GM21528 (cell line): ENCODE data around the gene DIP2C.
"Not testable (repeated sequence)": the region's sequence is repeated elsewhere in the genome, so short reads cannot be mapped to it uniquely, and the experiment has no call there.

Experiments used
- ATAC-seq: cut with Tn5 transposase; IDR thresholded peaks from one replicate; pipeline ENCODE4 v1.9.1; 2021; ENCODE audit warnings: mild to moderate bottlenecking, moderate library complexity; ENCODE audit not compliant: unreplicated experiment, low FRiP score

DIP2C gene

DNA sequence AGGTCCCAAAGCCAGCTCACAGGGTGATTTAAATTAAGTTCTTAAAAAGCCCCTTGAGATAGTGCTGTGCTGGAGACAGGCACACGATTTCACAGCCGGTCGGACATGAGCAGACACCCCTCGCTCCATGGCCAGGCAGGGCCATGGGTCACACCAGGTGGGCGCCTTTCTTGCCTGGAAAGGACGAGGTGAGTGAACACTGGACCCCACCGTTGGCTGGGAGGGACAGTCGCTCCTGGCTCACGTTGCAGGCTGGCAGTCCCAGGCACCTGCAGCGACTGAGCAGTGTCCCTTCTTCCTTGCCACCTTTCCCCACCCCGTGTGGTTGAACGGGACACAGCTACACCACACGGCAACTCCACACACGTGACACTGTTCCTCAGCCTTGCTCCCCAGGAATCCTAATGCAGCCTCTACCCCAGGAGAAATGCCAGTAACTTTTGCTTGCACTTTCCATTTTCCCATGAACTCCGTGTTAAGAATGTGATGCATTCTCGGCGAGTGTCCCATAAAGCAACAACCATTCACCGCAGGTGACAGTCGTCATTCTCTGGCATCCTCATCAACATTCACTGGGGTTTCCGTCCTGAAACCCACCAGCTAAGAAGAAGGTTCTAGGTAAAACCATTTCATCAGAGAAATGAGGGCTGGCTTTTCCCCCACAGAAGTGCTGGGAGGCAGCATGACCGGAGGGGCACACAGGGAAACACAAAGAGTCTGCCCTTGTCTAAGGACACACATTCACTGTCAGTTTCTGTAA is 336.8 kb downstream of the DIP2C start:
- ATAC-seq: no peak

DNA sequence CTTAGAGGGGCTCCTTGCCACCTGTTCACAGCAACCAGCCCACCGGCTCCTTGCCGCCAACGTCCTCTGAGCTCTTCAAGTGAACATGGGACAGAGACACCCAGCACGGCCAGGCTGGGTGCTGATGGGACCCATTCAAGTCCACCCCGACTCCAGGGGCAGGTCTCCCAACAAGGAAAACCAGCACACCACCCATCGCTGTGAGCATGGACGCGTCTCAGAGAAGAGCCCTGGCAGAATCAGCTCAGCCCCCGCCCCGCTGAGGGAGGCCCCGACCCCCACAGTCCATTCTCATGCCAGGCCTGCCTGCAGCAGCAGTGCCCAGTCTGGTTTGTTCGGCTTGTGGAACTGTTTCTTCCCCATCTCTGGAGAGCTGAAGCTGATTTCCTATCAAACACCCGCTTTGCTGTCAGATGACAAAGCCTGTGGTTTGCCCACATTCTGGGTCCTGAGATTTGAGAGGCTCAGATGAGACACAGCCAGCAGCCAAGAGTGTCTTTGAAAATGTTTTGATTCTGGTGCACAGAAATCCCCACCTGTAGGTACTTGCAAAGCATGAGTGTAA is 337.6 kb downstream of the DIP2C start:
- no peak for ATAC-seq

- ATAC-seq: no peak
Observed at GRCh38 chr10:350981-351501, 338.4 kb downstream of the DIP2C start.

DNA sequence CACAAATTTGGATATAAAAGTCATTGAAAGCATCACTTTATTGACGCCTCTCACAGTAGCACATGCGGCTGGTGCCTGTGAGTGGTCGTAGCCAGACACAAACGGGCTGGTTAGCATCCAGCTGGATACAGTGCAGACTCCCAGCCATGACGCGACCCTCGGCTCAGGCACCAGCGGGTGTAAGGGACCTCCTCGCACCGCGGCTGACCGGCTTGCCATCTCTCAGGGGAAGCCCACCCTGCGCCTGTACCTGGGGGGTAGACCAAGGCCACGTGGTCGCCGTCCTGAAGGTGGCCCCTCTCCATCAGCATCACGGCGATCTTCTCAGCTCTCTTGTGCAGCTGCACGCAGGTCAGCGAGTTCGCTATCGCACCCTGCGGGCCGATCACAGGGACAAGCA is 340.4 kb downstream of the DIP2C start:
- no peak for ATAC-seq

GRCh38 chr10:348456-348855 is 341.0 kb downstream of the DIP2C start:
- no peak for ATAC-seq

DNA sequence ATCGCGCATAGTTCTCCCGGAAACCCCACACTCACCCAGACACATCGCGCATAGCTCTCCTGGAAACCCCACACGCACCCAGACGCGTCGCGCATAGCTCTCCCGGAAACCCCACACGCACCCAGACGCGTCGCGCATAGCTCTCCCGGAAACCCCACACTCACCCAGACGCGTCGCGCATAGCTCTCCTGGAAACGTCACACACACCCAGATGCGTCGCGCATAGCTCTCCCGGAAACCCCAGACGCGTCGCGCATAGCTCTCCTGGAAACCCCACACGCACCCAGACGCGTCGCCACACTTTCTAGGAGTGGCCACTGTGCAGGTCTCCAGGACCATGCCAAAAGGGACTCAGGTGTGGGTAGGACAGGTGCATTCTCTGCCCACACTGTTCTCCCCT is 341.7 kb downstream of the DIP2C start:
- ATAC-seq: not testable (repeated sequence)

GRCh38 chr10:347190-347589 is 342.3 kb downstream of the DIP2C start:
- ATAC-seq: not testable (repeated sequence)

- no peak for ATAC-seq
Observed at GRCh38 chr10:344582-345200, 344.8 kb downstream of the DIP2C start.

- ATAC-seq: no peak
Observed at GRCh38 chr10:343231-344220, 345.9 kb downstream of the DIP2C start.

DNA sequence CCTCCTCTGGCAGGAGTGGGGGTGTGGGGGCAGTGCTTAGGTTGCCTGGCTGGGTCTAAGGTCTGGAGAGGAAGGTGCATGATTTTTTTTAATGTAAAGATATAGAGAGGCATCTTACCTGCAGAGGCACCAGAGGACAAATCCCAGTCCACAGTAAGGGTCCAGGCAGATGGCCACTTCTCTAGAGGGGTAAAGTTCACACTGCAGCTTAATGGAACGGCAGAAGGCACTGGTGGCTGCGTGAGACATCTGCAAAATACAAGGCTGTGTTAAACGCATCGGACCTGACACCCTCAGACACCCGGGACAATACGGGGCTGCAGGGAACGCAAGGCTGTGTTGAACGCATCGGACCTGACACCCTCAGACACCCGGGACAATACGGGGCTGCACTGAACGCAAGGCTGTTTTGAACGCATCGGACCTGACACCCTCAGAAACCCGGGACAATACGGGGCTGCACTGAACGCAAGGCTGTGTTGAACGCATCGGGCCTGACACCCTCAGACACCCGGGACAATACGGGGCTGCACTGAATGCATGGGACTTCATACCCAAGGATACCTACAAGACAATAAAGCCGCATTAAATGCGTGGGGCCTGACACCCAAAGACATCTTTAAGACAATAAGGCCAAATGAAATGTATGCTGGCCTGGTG is 348.3 kb downstream of the DIP2C start:
- no peak for ATAC-seq

DNA sequence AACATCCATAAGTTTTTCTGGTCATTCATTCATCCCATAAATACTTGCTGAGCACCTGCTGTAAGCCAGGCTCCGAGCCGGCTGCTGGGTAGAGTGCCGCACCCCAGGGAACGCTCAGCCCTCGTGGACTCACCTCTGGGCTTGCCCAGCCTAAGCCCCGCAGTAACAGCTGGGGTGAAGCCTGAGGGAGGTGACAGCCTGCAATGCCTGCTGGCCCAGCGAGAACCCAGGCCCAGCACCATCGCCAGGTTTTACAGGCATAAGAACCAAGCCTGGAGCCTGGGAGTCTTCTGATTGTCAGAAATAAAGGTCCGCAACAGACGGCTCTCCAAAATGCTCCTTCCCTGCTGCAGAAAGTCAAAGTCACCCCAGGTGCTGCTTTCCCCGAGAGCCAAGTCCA is 348.8 kb downstream of the DIP2C start:
- no peak for ATAC-seq

- no peak for ATAC-seq
Observed at GRCh38 chr10:339038-339391, 350.5 kb downstream of the DIP2C start.

- no peak for ATAC-seq
Observed at GRCh38 chr10:338171-339037, 351.1 kb downstream of the DIP2C start.

DNA sequence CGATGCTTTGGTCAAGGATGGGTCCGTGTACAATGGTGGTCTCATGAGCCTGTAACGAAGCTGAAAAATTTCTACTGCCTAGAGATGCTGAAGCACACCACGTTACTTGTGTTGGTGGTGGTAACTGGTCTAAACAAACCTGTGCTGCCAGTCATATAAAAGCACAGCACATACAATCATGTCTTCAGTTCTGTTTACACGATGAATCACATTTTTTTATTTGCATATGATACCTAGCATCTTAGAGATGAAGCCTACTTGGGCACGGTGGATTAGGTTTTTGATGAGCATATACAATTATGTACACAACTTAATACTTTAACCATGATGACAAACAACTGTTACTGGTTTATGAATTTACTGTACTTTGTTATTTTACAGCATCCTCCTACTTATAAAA is 353.2 kb downstream of the DIP2C start:
- no peak for ATAC-seq

- no peak for ATAC-seq
Observed at GRCh38 chr10:335151-335800, 354.2 kb downstream of the DIP2C start.

DNA sequence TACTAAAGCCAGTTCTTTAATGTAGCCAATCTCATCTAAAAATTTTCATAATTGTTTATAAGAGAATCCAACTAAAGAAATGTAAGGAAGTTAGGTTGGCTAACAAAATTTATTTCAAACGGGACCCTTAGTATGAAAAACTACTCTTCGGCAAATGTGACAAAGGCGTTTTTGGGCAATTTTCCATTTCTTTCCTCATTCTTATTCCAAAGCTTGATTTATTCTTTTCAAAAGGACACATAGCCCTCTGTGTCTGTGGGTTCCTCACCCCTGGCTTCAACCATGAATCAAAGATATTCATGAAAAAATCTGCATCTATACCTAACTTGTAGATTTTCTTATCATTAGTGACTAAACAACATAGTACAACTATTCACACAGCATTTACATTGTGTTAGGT is 358.3 kb downstream of the DIP2C start:
- ATAC-seq: no peak

- ATAC-seq: no peak
Observed at GRCh38 chr10:329361-330099, 359.9 kb downstream of the DIP2C start.
